Gastrocnemius medialis (tissue), 4 donors: ENCODE data around the gene ZNF697. TPM values are rescaled to one million over a fixed set of nuclear protein-coding genes. Genes with fewer than 3 reads are reported as not detected.
"Not testable (repeated sequence)": the region's sequence is repeated elsewhere in the genome, so short reads cannot be mapped to it uniquely, and the experiment has no call there.

Source experiments
- ATAC-seq, 2 donors: fragments of 150-250 bp; one replicate each; pipeline ENCODE4 v1.9.1; 2016
- DNase-seq, 2 donors: peaks; one replicate each; pipeline ENCODE4 v3.0.0-alpha.2; 2019
- H3K27ac ChIP-seq, 4 donors: fragments of 200-600 bp; sonication (generic); 1 replicate in 1 of 4; 2 replicates in 3 of 4; pipeline ENCODE4 v1.5.1; 2016 to 2018; ENCODE audit warnings: mild to moderate bottlenecking in 2 of 4, moderate library complexity in 1 of 4
- H3K27me3 ChIP-seq, 3 donors: fragments of 200-600 bp; sonication (generic) in 2 of 3; 1 replicate in 1 of 3; 2 replicates in 2 of 3; pipeline versions ENCODE4 v1.5.1 to v1.6.0; 2016 to 2019; ENCODE audit warnings: mild to moderate bottlenecking in 1 of 3, moderate library complexity in 1 of 3
- H3K36me3 ChIP-seq, 2 donors: fragments of 200-600 bp; sonication (generic) in 1 of 2; one replicate each; pipeline ENCODE4 v1.5.1; 2017 to 2018
- H3K4me1 ChIP-seq, 2 donors: fragments of 200-600 bp; sonication (generic) in 1 of 2; one replicate each; pipeline ENCODE4 v1.5.1; 2016 to 2017; ENCODE audit warnings: mild to moderate bottlenecking in 2 of 2
- H3K4me3 ChIP-seq, 4 donors: fragments of 200-600 bp; sonication (generic) in 3 of 4; 1 replicate in 1 of 4; 2 replicates in 3 of 4; pipeline ENCODE4 v1.5.1; 2016 to 2019; ENCODE audit warnings: mild to moderate bottlenecking in 2 of 4
- H3K9me3 ChIP-seq, 3 donors: fragments of 200-600 bp; sonication (generic) in 2 of 3; 1 replicate in 1 of 3; 2 replicates in 2 of 3; pipeline ENCODE4 v1.5.1; 2016 to 2019
- CTCF ChIP-seq, 5 experiments: fragments of 450-650 bp in 3 of 5; fragments of 200-600 bp in 2 of 5; sonication (generic) in 2 of 5; IDR thresholded peaks in 4 of 5; conservative IDR thresholded peaks in 1 of 5; 1 replicate in 4 of 5; 2 replicates in 1 of 5; pipeline ENCODE4 v1.5.1; 2016 to 2019; ENCODE audit warnings: antibody characterized with exemption in 5 of 5, mild to moderate bottlenecking in 3 of 5, moderate library complexity in 3 of 5
- POLR2A ChIP-seq, 2 donors: fragments of 450-650 bp; IDR thresholded peaks; one replicate each; pipeline ENCODE4 v1.6.1; 2017; ENCODE audit warnings: antibody characterized with exemption in 2 of 2, mild to moderate bottlenecking in 2 of 2, moderate library complexity in 2 of 2
- in situ Hi-C, 4 donors: fragments of 200-750 bp; cut with MboI; loops; one replicate each; pipeline versions ENCODE4 v1.15.0 to v1.8.0; 2017; ENCODE audit warnings: low sequenced_read_pairs in 4 of 4
- intact Hi-C: fragments of 100-400 bp; cut with DNase I; formaldehyde crosslinking; loops from one replicate; pipeline ENCODE4 v1.15.1; 2023; ENCODE audit warnings: low total_unique reads
- total RNA-seq, 4 donors: library from RNA; depleted of rRNA; stranded (reverse); fragments of >200 nt; gene quantifications; one replicate each; pipeline versions ENCODE4 v1.1.0 to v1.2.3, GENCODE V29; 2016

The ZNF697 gene
- total RNA-seq, 4 donors from 2014 or later, result 1.4 to 3.1 (median 2.9) TPM

GRCh38 chr1:119573886-119574285, 74.2 kb downstream of the ZNF697 start:
- in situ Hi-C loops, result loop anchor here in 1 of 4 donors (10.0 kb wide), 1 partner anchor 59 kb away; no protein-coding TSS in a partner anchor
- intact Hi-C loops, result no loop called here
- TF ChIP-seq CTCF (IDR thresholded peaks at IDR 0.05 in 4 of 5, conservative IDR thresholded peaks at IDR 0.05 in 1 of 5) (no peak), POLR2A (IDR thresholded peaks at IDR 0.05) (no peak)
- Histone ChIP-seq H3K27me3 (no peaks in the 10 kb centered on the region), H3K4me3 (no peak overlapping the region), H3K9me3 (no peaks in the 10 kb centered on the region), H3K36me3 (no peaks in the 10 kb centered on the region), H3K27ac (no peak overlapping the region), H3K4me1 (no peaks in the 10 kb centered on the region)
- DNase-seq (no peak), ATAC-seq (no peak)

- H3K27me3 ChIP-seq, intact Hi-C loops, DNase-seq, ATAC-seq, H3K27ac ChIP-seq, H3K36me3 ChIP-seq, H3K4me1 ChIP-seq, H3K9me3 ChIP-seq, H3K4me3 ChIP-seq: not testable (repeated sequence)
- in situ Hi-C loops, result loop anchor here in 1 of 4 donors (10.0 kb wide), 1 partner anchor 55 kb away; no protein-coding TSS in a partner anchor
Observed at GRCh38 chr1:119569930-119570622, 78.0 kb downstream of the ZNF697 start.

Other genes starting within 250 kb of the ZNF697 start
- gene HSD3B2, start 233.1 kb downstream of the ZNF697 start, total RNA-seq, result under 1 TPM in 1 of 4 donors, not detected in 3; 0.66 TPM
- not detected for gene HSD3B1, start 141.1 kb downstream of the ZNF697 start, total RNA-seq
- gene PHGDH, start 63.7 kb upstream of the ZNF697 start, total RNA-seq, result 1 to 10 TPM in 2 of 4 donors, under 1 TPM in 1, not detected in 1; 0.86 to 7.1 (median 2.3) TPM
- gene HMGCS2, start 120.6 kb upstream of the ZNF697 start, total RNA-seq, result 1 to 10 TPM in 3 of 4 donors, not detected in 1; 1.2 to 9.2 (median 2.2) TPM
- gene REG4, start 163.2 kb upstream of the ZNF697 start, total RNA-seq, result not detected
- gene ADAM30, start 248.2 kb upstream of the ZNF697 start, total RNA-seq, result not detected